HL-60 (cell line): Measurements from ENCODE around the gene UTS2B.

Experiments used
- POLR2AphosphoS5 ChIP-seq: IDR thresholded peaks from 2 replicates; pipeline ENCODE4 v1.6.1; 2012; ENCODE audit warnings: low read depth
- TF ChIP-seq, protein P1 (sequence below): IDR thresholded peaks from one replicate; pipeline ENCODE4 v1.5.1; 2011; ENCODE audit warnings: low read length, control low read depth, inconsistent platforms; ENCODE audit not compliant: insufficient read depth

- TF ChIP-seq, protein P1, sequence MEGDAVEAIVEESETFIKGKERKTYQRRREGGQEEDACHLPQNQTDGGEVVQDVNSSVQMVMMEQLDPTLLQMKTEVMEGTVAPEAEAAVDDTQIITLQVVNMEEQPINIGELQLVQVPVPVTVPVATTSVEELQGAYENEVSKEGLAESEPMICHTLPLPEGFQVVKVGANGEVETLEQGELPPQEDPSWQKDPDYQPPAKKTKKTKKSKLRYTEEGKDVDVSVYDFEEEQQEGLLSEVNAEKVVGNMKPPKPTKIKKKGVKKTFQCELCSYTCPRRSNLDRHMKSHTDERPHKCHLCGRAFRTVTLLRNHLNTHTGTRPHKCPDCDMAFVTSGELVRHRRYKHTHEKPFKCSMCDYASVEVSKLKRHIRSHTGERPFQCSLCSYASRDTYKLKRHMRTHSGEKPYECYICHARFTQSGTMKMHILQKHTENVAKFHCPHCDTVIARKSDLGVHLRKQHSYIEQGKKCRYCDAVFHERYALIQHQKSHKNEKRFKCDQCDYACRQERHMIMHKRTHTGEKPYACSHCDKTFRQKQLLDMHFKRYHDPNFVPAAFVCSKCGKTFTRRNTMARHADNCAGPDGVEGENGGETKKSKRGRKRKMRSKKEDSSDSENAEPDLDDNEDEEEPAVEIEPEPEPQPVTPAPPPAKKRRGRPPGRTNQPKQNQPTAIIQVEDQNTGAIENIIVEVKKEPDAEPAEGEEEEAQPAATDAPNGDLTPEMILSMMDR: no peak
- no peak for TF ChIP-seq POLR2AphosphoS5
Observed at GRCh38 chr3:191294291-191294690, 36.0 kb downstream of the UTS2B start.
